Astrocyte (in vitro differentiated cells and primary cell): ENCODE measurements around the gene HDAC1.

Experiments used
- EZH2 ChIP-seq: IDR thresholded peaks from 2 replicates; pipeline ENCODE4 v1.6.1; 2012; ENCODE audit warnings: mild to moderate bottlenecking, low read length, inconsistent platforms; ENCODE audit not compliant: insufficient read depth
- TF ChIP-seq, protein P1 (sequence below): IDR thresholded peaks from 2 replicates; pipeline ENCODE4 v1.5.1; 2011; ENCODE audit warnings: low read depth, mild to moderate bottlenecking, inconsistent platforms, low read length, moderate library complexity; ENCODE audit not compliant: insufficient read depth

DNA sequence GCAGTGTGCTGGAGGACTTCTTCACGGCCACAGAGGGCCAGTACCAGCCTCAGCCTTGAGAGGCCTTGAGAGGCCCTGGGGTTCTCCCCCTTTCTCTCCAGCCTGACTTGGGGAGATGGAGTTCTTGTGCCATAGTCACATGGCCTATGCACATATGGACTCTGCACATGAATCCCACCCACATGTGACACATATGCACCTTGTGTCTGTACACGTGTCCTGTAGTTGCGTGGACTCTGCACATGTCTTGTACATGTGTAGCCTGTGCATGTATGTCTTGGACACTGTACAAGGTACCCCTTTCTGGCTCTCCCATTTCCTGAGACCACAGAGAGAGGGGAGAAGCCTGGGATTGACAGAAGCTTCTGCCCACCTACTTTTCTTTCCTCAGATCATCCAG is 6.2 kb upstream of the HDAC1 start:
- TF ChIP-seq, protein P1, sequence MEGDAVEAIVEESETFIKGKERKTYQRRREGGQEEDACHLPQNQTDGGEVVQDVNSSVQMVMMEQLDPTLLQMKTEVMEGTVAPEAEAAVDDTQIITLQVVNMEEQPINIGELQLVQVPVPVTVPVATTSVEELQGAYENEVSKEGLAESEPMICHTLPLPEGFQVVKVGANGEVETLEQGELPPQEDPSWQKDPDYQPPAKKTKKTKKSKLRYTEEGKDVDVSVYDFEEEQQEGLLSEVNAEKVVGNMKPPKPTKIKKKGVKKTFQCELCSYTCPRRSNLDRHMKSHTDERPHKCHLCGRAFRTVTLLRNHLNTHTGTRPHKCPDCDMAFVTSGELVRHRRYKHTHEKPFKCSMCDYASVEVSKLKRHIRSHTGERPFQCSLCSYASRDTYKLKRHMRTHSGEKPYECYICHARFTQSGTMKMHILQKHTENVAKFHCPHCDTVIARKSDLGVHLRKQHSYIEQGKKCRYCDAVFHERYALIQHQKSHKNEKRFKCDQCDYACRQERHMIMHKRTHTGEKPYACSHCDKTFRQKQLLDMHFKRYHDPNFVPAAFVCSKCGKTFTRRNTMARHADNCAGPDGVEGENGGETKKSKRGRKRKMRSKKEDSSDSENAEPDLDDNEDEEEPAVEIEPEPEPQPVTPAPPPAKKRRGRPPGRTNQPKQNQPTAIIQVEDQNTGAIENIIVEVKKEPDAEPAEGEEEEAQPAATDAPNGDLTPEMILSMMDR: no peak
- no peak for TF ChIP-seq EZH2
